Thyroid gland (tissue), 4 donors: ENCODE measurements around the gene ZNRF1.

ENCODE experiments used
- POLR2A ChIP-seq, 2 donors: fragments of 450-650 bp; IDR thresholded peaks; one replicate each; pipeline ENCODE4 v1.6.1; 2017; ENCODE audit warnings: antibody characterized with exemption in 2 of 2, mild to moderate bottlenecking in 2 of 2, moderate library complexity in 1 of 2
- TF ChIP-seq, protein P1 (sequence below), 6 experiments: fragments of 200-600 bp in 3 of 6; fragments of 450-650 bp in 3 of 6; sonication (generic) in 3 of 6; IDR thresholded peaks; one replicate each; pipeline ENCODE4 v1.5.1; 2016 to 2019; ENCODE audit warnings: antibody characterized with exemption in 6 of 6, mild to moderate bottlenecking in 2 of 6, inconsistent platforms in 1 of 6, moderate library complexity in 1 of 6

DNA sequence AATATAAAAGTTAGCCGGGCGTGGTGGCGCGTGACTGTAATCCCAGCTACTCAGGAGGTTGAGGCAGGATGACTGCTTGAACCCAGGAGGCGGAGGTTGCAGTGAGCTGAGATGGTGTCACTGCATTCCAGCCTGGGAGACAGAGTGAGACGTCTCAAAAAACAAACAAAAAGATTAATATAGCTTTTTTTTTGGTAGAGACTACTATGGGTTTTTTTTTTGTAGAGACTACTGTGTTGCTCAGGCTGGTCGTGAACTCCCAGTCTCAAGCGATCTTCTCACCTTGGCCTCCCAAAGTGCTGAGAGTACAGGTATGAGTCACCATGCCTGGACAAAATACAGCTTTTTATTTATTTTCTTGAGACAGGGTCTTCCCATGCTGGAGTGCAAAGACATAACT is 20.2 kb downstream of the ZNRF1 start:
- TF ChIP-seq, protein P1, sequence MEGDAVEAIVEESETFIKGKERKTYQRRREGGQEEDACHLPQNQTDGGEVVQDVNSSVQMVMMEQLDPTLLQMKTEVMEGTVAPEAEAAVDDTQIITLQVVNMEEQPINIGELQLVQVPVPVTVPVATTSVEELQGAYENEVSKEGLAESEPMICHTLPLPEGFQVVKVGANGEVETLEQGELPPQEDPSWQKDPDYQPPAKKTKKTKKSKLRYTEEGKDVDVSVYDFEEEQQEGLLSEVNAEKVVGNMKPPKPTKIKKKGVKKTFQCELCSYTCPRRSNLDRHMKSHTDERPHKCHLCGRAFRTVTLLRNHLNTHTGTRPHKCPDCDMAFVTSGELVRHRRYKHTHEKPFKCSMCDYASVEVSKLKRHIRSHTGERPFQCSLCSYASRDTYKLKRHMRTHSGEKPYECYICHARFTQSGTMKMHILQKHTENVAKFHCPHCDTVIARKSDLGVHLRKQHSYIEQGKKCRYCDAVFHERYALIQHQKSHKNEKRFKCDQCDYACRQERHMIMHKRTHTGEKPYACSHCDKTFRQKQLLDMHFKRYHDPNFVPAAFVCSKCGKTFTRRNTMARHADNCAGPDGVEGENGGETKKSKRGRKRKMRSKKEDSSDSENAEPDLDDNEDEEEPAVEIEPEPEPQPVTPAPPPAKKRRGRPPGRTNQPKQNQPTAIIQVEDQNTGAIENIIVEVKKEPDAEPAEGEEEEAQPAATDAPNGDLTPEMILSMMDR (IDR thresholded peaks at IDR 0.05), result no peak
- no peak for TF ChIP-seq POLR2A (IDR thresholded peaks at IDR 0.05)
